Activated T-helper 1 cell treated with anti-CD3 and anti-CD28 coated beads, Interleukin-12 subunit alpha, Interleukin-12 subunit beta, Interleukin-2, Interleukin-4 antibody, amounts not matched to agents 30 ng/mL and 10 ng/mL and 1 ng/mL, durations not matched to agents 14 hours and 24 hours and 36 hours (primary cell): ENCODE measurements around the gene IFRD2. TPM values are rescaled to one million over a fixed set of nuclear protein-coding genes. Genes with fewer than 3 reads are reported as not detected.

Experiments
- DNase-seq: peaks from one replicate; pipeline ENCODE4 v3.0.0; 2021; ENCODE audit warnings: low spot score
- H3K27ac Mint-ChIP-seq: one replicate; pipeline ENCODE4 v1.8.0; 2021; ENCODE audit warnings: mild to moderate bottlenecking, mixed read lengths
- H3K27me3 Mint-ChIP-seq: one replicate; pipeline ENCODE4 v1.8.0; 2022; ENCODE audit warnings: mild to moderate bottlenecking, moderate library complexity, mixed read lengths; ENCODE audit not compliant: insufficient read depth
- H3K36me3 Mint-ChIP-seq: one replicate; pipeline ENCODE4 v1.8.0; 2021; ENCODE audit warnings: low read depth, mixed read lengths
- H3K4me1 Mint-ChIP-seq: one replicate; pipeline ENCODE4 v1.8.0; 2021; ENCODE audit warnings: low read depth, mixed read lengths
- H3K4me3 Mint-ChIP-seq: one replicate; pipeline ENCODE4 v1.8.0; 2021; ENCODE audit warnings: mild to moderate bottlenecking, moderate library complexity, mixed read lengths
- H3K9me3 Mint-ChIP-seq: one replicate; pipeline ENCODE4 v1.8.0; 2021; ENCODE audit warnings: mixed read lengths
- intact Hi-C: fragments of 100-400 bp; cut with micrococcal nuclease; formaldehyde crosslinking; loops from one replicate; pipeline ENCODE4 v1.15.1; 2024
- total RNA-seq: library from RNA; stranded (reverse); gene quantifications from 2 replicates; pipeline ENCODE4 v1.2.3, GENCODE V29; 2022

Gene IFRD2
- total RNA-seq, 1 donor from 2014 or later = 215 TPM

GRCh38 chr3:50238549-50239026, 53.6 kb downstream of the IFRD2 start:
- no peak for DNase-seq
- peaks cover 58% of the 10 kb centered on the region for H3K4me1 Mint-ChIP-seq
- no peaks in the 10 kb centered on the region for H3K27me3 Mint-ChIP-seq
- peak overlapping the region; percentile 99 for H3K4me3 Mint-ChIP-seq
- peak overlapping the region; percentile 94 for H3K27ac Mint-ChIP-seq
- H3K9me3 Mint-ChIP-seq = no peaks in the 10 kb centered on the region
- peaks cover 19% of the 10 kb centered on the region for H3K36me3 Mint-ChIP-seq
- intact Hi-C loops = loop anchor here (1.0 to 5.0 kb wide), 5 partner anchors 8 to 896 kb away; partner anchors contain the start of genes APEH, GMPPB, TRAIP and USP4

- intact Hi-C loops = loop anchor here (1.0 to 5.0 kb wide), 6 partner anchors 8 to 896 kb away; partner anchors contain the start of genes APEH, GMPPB, RBM6 and TRAIP
- H3K27me3 Mint-ChIP-seq = no peaks in the 10 kb centered on the region
- peak; percentile 87 for DNase-seq
- H3K27ac Mint-ChIP-seq = peak overlapping the region; percentile 94
- no peaks in the 10 kb centered on the region for H3K9me3 Mint-ChIP-seq
- peak overlapping the region; percentile 99 for H3K4me3 Mint-ChIP-seq
- H3K36me3 Mint-ChIP-seq = peaks cover 18% of the 10 kb centered on the region
- peaks cover 53% of the 10 kb centered on the region for H3K4me1 Mint-ChIP-seq
Measured at GRCh38 chr3:50237754-50238548, 54.3 kb downstream of the IFRD2 start.

Other genes starting within 250 kb of the IFRD2 start
- 157 and 162 TPM in 2 replicates for gene RBM5, start 203.5 kb downstream of the IFRD2 start, total RNA-seq
- 0.21 and 0.42 TPM in 2 replicates for gene SEMA3F, start 137.1 kb downstream of the IFRD2 start, total RNA-seq
- gene GNAT1, start 100.8 kb downstream of the IFRD2 start, total RNA-seq = not detected in 2 replicates
- not detected in 2 replicates for gene SLC38A3, start 87.2 kb downstream of the IFRD2 start, total RNA-seq
- gene GNAI2, start 56.2 kb downstream of the IFRD2 start, total RNA-seq = 237 and 238 TPM in 2 replicates
- 0.49 and 1.0 TPM in 2 replicates for gene SEMA3B, start 23.3 kb downstream of the IFRD2 start, total RNA-seq
- gene LSMEM2, start 13.3 kb downstream of the IFRD2 start, total RNA-seq = not detected in 2 replicates
- 7.9 and 8.0 TPM in 2 replicates for gene HYAL3, start 7.0 kb upstream of the IFRD2 start, total RNA-seq
- 18.1 and 19.6 TPM in 2 replicates for gene NAA80, start 7.0 kb upstream of the IFRD2 start, total RNA-seq
- 0.12 and 0.36 TPM in 2 replicates for gene HYAL1, start 11.1 kb upstream of the IFRD2 start, total RNA-seq
- 15.5 and 16.1 TPM in 2 replicates for gene HYAL2, start 30.3 kb upstream of the IFRD2 start, total RNA-seq
- 27.9 and 29.9 TPM in 2 replicates for gene TUSC2, start 35.8 kb upstream of the IFRD2 start, total RNA-seq
- 57.6 and 60.3 TPM in 2 replicates for gene RASSF1, start 48.4 kb upstream of the IFRD2 start, total RNA-seq
- gene ZMYND10, start 53.3 kb upstream of the IFRD2 start, total RNA-seq = 1.5 and 1.7 TPM in 2 replicates
- gene NPRL2, start 58.3 kb upstream of the IFRD2 start, total RNA-seq = 43.7 and 46.6 TPM in 2 replicates
- gene CYB561D2, start 58.4 kb upstream of the IFRD2 start, total RNA-seq = 30.0 and 35.9 TPM in 2 replicates
- gene TMEM115, start 67.1 kb upstream of the IFRD2 start, total RNA-seq = 23.6 and 25.4 TPM in 2 replicates
- 0.52 and 0.78 TPM in 2 replicates for gene CACNA2D2, start 211.2 kb upstream of the IFRD2 start, total RNA-seq